ENCODE measurements around the gene WDR81.
"Not testable (repeated sequence)": the region's sequence is repeated elsewhere in the genome, so short reads cannot be mapped to it uniquely, and the experiment has no call there.

The WDR81 gene

DNA sequence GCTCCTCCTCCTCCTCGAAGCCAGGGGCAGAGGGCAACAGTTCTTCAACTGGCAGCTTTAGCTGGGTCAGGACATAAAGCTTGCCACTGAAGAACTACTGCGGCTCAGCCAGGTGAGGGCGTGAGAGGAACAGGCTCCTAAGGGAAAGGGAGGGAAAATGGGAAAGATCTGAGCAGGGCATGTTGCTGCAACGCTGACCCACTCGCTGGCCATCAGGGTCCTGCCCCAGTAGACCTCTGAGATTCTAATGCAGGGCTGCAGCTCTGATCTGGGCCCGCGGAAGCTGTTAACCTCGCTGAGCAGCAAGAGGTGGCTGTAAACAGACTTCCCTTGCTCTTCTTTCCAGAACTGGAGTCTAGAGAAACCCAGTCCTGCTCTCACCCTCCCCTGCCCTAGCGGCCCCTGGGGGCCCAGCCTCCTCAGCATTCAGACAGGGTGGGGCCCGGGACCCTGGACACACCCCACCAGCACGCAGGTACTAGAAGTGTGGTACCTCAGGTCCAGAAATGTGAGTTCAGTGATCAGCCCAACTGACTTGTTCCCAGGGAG, 10.6 kb upstream of the WDR81 start:
- peak; percentile 52 for DNase-seq

DNA sequence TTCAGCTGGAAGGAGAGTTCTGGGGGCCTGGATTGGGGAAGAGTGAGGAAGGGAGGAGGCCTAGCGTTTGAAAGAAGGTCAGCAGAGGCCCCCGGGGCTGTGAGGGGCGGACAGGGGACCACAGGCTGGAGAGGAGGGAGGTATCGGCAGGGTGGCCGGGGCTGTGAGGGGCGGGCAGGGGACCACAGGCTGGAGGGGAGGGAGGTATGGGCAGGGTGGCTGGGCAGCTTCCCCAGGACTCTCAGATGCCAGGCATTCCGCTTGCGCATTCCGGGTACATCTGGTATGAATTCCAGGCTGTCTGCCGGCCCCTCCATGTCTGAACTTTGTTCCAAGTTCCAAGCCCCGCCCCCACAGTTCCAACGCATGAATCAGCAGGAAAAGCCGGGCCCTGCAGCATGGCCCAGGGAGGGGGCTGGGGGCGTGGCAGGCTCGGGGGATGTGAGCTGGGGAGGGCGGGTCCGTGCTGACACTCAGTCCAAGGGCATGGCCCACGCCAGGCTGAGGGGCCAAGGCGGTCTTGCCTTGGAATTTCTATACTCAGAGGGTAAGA, 10.0 kb upstream of the WDR81 start:
- DNase-seq, result peak; percentile 86

DNA sequence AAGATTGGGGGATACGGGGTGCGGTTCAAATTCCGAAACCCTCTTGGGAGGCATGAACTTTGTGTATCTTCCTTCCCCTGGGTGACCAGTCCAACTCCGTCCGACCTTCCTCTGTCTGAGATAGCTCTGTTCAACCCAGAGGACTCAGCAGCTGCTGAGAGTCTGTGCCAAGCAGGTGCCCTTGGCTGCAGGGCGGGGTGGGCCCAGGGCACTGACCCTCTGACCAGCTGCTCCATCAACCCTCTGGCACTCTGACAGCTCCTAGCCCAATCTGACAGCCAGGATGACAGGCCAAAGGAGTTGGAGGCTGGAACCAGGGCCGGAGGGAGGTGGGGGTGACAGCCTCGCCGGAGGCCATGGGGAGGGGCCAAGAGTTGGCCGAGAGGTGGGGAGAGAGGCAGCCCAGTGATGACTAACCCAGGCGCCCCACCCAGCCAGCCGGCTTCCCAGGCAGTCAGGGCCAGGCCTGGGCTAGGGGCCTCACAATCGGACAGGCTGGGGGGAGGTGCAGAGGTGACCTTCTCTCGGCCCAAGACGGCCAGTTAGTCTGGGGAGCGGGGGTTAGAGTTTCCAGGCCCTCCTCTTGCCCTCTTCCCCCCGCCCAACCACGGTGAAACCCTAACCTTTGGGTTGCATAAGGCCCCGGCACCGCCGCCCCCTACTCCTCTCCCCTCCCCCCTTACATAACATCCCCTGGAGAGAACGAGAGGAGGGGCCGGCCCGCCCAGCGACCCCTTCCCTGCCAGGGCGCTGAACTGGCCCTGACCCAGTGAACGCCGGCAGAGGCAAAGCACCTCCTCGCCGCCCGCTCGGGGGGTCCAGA, 9.3 kb upstream of the WDR81 start:
- DNase-seq, result peak; percentile 91

DNA sequence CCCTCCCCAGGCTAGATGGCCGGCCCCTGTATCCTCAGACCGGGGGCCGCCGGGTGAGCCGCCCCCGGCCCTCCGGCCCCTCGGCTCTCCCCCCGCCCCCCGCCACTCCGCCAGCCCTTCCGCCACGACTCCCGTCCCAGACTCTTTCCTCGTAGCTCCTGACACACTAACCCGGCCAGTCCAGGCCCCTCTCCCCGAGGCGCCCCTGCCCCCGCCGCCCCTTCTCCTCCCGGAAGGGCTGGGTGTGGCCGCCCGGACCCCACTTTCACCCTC, 8.8 kb upstream of the WDR81 start:
- no peak for DNase-seq

DNA sequence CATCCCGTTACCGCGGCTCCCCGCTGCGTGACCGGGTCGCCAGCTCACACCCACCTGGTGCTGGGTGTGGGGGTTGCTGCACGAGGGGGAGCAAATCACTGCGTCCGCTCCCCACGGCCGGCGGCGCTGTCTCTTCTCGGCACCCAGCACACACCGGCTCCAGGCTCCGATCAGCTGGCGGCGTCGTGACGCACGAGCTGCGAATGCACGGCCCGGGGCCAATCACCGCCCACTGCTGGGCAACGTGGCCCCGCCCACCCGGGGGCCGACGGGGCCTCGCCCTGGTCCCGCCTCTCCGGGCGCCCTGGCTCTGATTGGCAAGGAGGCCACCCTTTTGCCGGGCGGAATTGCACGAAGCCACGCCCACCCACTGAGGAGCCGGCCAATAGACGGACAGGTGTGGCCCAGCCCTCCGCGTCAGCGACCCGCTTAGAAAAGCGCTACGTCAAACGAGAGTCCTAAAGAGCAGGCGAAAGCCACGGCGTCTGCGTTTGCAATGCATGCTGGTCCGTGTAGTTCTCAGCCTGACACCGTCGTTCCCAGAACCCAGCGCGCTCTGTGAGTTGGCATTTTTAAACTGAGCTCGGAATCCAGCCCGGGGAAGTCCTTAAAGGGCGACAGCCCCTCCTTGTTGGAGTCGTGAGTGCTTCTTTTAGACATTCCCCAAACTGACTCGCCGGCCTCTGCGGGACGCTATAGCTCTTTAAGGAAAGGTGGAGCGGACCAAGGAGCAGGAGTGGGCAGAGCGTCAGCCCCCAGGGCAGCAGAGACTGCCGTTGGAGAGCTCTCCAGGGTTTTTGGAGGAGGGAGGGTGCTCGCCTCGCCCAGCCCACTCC, 8.2 kb upstream of the WDR81 start:
- DNase-seq, result peak; percentile 100

DNA sequence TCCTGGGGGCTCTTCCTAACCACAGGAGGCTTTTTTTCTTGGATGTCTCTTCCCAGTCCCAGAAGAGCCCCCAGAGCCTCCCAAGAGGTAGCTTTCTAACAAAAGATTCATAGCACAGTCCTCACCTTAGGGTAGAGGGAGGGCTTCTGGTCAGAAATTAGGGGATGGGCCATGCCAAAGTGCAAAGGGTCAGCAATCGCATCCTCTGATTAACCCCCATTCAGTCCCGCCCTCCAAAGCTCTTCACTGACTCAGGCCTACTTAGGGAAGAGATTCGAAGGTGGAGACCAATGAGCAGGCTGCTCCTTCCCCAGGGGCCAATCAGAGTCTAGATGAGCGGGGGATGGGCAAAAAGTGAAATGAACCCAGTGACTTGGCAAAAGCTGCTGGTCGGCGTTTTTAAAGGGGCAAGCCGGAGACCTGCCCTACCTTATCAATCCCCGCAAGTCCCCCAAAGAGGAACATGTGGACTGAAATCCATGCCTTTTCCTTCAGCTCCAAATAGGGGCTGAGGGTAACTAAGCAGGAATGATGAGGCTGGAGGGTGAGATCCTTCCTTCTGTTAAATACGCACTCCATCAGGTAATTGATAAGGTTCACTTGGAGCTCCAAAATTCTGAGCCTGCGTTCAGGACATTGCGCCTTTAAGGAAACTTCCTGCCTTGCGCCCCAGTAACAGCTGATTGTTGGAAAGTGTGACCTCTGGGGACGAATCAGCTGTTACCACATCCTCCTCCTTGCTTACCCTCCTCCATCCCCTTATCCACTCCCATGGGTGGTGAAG, 7.4 kb upstream of the WDR81 start:
- peak; percentile 100 for DNase-seq

DNA sequence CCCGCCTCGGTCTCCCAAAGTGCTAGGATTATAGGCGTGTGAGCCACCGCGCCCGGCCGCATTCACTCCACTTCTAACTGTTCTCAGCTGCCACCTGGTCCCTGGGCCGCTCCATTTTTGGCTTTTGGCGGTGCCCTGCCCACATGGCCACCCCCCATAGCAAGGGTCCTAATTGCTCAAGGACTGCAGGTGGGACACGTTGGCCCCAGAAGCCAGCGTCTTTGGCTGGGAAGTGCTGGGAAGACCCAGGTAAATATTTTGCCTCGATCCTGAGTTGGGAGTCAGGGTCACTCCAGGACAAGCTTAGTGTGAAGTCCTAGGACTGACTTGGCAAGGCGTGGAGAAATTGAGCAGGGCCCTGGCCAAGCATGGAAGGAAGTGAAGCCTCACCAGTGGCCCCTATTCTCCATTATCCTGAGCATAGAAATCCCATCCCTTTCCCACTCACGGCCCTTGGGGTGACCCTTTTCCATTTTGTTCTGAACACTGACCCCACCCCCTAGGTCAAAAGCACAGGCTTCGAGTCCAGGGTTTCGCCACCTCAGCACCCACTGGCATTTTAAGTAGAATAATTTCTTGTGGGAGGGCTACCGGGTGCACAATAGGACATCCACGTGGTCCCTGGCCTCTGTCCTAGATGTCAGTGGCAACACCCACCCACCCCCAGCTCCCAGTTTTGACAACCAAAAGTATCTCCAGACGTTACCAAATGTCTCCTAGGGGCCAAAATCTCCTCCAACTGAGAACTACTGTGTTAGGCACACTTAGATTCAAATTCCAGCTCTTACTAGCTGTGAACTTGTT, 5.9 kb upstream of the WDR81 start:
- DNase-seq, result peak; percentile 2

DNA sequence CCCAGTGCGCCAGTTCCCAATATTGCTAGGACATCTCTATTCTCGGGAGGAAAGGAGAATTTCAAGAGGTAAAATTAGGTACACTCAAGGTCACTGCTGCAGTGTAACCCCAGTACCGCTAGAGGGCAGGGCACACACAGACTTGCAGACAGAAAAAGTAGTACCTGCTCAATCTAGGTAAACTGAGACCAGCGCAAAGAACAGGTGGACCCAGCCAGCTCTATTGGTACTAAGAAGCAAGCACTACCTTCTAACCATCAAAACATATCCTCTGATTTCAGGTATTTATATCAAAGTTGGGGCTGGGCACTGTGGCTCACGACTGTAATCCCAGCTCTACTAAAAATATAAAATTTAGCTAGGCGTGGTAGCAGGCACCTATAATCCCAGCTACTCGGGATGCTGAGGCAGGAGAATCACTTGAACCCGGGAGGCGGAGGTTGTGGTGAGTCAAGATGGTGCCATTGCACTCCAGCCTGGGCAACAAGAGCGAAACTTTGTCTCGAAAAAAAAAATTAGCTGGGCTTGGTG, 3.6 kb upstream of the WDR81 start:
- peak; percentile 78 for DNase-seq

DNA sequence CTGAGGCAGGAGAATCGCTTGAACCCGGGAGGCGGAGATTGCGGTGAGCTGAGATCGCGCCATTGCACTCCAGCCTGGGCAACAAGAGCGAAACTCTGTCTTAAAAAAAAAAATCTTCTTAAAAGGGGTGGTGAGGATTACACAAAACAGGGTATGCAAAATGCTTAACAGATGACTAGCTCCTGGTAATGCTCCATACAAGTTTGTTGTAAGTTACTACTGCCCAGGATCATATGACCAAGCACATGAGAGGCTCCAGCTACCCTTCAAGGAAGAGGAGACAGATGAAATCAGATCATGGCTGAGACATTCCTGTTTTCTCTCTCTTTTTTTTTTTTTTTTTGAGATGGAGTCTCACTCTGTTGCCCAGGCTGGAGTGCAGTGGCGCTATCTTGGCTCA, 2.5 kb upstream of the WDR81 start:
- not testable (repeated sequence) for DNase-seq

DNA sequence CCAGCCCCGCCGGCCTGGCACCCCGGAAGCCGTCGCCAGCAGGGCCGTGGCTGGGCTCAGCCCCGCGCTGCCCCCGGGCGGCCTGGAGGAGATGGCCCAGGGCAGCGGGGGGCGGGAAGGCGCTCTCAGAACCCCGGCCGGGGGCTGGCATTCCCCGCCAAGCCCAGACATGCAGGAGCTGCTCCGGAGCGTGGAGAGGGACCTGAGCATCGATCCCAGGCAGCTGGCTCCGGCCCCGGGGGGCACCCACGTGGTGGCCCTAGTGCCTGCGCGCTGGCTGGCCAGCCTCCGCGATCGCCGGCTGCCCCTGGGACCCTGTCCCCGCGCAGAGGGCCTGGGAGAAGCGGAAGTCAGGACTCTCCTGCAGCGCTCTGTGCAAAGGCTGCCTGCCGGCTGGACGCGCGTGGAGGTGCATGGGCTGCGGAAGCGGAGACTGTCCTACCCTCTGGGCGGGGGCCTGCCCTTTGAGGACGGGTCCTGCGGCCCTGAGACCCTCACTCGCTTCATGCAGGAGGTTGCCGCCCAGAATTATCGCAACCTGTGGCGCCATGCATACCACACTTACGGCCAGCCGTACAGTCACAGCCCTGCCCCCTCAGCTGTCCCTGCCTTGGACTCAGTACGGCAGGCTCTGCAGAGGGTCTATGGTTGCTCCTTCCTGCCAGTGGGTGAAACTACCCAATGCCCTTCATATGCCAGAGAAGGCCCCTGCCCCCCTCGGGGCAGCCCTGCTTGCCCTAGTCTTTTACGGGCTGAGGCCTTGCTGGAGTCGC, 551 bp downstream of the WDR81 start:
- DNase-seq, result peak; percentile 48

DNA sequence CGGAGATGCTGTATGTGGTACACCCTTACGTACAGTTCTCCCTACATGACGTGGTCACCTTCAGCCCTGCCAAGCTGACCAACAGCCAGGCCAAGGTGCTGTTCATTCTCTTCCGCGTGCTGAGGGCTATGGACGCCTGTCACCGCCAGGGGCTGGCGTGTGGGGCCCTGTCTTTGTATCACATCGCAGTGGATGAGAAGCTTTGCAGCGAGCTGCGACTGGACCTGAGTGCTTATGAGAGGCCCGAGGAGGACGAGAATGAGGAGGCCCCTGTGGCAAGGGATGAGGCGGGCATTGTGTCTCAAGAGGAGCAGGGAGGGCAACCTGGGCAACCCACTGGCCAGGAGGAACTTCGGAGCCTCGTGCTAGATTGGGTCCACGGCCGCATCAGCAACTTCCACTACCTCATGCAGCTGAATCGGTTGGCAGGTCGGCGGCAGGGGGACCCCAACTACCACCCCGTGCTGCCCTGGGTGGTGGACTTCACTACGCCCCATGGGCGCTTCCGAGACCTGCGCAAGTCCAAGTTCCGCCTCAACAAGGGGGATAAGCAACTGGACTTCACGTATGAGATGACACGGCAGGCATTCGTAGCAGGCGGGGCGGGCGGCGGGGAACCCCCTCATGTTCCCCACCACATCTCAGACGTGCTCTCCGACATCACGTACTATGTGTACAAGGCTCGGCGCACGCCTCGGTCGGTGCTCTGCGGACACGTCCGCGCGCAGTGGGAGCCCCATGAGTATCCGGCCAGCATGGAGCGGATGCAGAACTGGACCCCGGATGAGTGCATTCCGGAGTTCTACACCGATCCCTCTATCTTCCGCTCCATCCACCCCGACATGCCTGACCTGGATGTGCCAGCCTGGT, 1.4 kb downstream of the WDR81 start:
- no peak for DNase-seq

DNA sequence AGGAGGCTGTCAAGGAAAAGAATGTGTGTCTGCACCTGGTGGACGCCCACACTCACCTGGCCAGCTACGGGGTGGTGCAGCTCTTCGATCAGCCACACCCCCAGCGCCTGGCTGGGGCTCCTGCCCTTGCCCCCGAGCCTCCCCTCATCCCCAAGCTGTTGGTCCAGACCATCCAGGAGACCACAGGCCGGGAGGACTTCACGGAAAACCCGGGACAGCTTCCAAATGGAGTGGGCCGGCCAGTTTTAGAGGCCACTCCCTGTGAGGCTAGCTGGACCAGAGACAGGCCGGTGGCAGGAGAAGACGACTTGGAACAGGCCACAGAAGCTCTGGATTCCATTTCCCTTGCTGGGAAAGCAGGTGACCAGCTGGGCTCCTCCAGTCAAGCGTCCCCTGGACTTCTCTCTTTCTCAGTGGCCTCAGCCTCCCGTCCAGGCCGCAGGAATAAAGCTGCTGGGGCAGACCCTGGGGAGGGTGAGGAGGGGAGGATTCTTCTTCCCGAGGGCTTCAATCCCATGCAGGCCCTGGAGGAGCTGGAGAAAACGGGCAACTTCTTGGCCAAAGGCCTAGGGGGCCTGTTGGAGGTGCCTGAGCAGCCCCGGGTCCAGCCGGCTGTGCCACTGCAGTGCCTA, 2.2 kb downstream of the WDR81 start:
- DNase-seq, result no peak

DNA sequence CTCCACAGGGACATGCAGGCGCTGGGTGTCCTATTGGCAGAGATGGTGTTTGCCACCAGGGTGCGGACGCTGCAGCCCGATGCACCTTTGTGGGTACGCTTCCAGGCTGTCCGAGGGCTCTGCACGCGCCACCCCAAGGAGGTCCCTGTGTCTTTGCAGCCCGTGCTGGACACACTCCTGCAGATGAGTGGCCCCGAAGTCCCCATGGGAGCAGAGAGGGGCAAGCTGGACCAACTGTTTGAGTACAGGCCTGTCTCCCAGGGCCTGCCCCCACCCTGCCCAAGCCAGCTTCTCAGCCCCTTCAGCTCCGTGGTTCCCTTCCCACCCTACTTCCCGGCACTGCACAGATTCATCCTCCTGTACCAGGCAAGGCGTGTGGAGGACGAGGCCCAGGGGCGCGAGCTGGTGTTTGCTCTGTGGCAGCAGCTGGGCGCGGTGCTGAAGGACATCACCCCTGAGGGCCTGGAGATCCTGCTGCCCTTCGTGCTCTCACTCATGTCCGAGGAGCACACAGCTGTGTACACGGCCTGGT, 2.8 kb downstream of the WDR81 start:
- DNase-seq, result no peak

DNA sequence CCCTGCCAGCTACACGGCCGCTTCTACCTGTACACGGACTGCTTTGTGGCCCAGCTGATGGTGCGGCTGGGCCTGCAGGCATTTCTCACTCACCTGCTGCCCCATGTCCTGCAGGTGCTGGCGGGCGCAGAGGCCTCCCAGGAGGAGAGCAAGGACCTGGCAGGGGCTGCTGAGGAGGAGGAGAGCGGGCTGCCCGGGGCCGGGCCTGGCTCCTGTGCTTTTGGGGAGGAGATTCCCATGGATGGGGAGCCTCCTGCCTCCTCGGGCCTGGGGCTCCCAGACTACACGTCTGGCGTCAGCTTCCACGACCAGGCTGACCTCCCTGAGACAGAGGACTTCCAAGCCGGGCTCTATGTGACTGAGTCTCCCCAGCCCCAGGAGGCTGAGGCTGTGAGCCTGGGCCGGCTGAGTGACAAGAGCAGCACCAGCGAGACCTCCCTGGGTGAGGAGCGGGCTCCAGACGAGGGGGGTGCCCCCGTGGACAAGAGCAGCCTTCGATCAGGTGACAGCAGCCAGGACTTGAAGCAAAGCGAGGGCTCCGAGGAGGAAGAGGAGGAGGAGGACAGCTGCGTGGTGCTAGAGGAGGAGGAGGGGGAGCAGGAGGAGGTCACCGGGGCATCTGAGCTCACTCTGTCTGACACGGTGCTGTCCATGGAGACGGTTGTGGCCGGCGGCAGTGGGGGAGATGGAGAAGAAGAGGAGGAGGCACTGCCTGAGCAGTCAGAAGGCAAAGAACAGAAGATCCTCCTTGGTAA, 3.5 kb downstream of the WDR81 start:
- DNase-seq, result no peak

DNA sequence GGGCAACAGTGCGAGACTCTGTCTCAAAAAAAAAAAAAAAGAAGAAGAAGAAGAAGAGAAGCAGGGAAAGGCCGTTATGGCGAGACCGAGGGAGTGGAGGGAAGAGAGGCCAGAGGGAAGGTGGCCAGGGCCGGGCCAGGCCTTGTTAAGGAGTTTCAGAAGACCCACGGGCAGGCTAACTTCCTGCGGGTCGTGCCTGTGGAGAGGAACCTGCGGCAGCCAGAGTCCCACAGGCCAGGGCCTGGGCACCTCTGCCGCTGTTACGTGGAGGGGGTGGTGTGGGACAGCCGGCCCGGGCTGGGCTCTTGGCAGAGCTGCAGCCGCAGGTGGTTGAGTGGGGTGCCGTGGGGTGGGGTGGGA, 5.4 kb downstream of the WDR81 start:
- DNase-seq, result no peak

DNA sequence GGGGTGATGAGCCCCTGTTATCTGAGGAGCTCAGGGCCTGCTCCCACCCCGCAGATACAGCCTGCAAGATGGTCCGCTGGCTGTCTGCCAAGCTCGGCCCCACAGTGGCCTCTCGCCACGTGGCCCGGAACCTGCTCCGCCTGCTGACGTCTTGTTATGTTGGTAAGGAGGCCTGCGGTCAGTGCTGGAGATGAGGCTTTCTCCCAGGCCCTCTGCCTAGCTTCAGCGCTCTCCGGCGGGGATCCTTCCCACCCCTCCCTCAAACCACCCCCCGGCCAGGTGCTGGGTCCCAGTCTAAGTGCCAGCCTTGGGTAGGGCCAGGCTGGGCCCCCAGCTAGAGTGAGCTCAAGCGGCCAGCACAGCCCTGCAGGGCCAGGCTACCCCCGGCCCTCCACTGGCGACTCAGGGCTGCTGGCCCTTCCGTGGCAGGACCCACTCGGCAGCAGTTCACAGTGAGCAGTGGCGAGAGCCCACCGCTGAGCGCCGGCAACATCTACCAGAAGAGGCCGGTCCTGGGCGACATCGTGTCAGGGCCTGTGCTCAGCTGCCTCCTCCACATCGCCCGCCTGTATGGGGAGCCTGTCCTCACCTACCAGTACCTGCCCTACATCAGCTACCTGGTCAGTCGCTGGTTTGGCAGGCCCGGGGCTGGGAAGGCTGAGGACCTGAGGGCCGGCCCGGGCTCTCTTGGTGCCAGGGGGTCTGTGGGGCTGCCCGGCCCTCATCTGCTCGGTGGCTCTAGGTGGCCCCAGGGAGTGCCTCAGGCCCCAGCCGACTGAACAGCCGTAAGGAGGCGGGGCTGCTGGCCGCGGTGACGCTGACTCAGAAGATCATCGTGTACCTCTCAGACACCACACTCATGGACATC, 6.1 kb downstream of the WDR81 start:
- peak; percentile 97 for DNase-seq

DNA sequence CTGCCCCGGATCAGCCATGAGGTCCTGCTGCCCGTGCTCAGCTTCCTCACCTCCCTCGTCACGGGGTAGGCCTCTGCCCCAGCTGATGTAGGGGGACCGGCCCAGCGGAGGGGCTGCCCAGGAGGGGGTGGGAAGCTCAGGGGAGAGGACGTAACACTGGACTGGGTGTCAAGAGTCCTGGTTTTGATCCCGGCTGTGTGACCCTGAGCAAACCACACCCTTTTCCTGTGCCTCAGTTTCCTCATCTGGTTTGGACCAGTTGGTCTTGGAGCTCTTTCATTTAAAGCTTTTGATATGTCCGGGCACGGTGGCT, 6.6 kb downstream of the WDR81 start:
- DNase-seq, result no peak

Measured in hematopoietic multipotent progenitor cell treated with erythropoietin and hydrocortisone succinate and interleukin-3 and kit ligand, for 6 days (in vitro differentiated cells).